Nephron (organoid): Measurements from ENCODE around the gene IL22RA2.
"Not testable (repeated sequence)": the region's sequence is repeated elsewhere in the genome, so short reads cannot be mapped to it uniquely, and the experiment has no call there.

Experiments
- H3K27ac Mint-ChIP-seq, 3 experiments: 2 replicates each; pipeline ENCODE4 v1.8.0; 2020; ENCODE audit warnings: mixed read lengths in 3 of 3, mild to moderate bottlenecking in 2 of 3, moderate library complexity in 1 of 3
- H3K27me3 Mint-ChIP-seq: 2 replicates; pipeline ENCODE4 v1.8.0; 2021; ENCODE audit warnings: low read depth, mild to moderate bottlenecking, moderate library complexity, mixed read lengths
- H3K36me3 Mint-ChIP-seq: 2 replicates; pipeline ENCODE4 v1.8.0; 2020; ENCODE audit warnings: low read depth, mixed read lengths
- H3K4me1 Mint-ChIP-seq: 2 replicates; pipeline ENCODE4 v1.8.0; 2020; ENCODE audit warnings: mixed read lengths
- H3K4me3 Mint-ChIP-seq, 3 experiments: 2 replicates each; pipeline ENCODE4 v1.8.0; 2020; ENCODE audit warnings: mild to moderate bottlenecking in 3 of 3, mixed read lengths in 3 of 3, moderate library complexity in 2 of 3
- H3K9me3 Mint-ChIP-seq: 2 replicates; pipeline ENCODE4 v1.8.0; 2020; ENCODE audit warnings: mixed read lengths
- TF ChIP-seq, protein P1 (sequence below), 3 experiments: fragments of 200-600 bp; sonication (generic); IDR thresholded peaks; one replicate each; pipeline ENCODE4 v1.5.0; 2021; ENCODE audit warnings: antibody characterized with exemption in 3 of 3; ENCODE audit not compliant: unreplicated experiment in 3 of 3

IL22RA2 gene

DNA sequence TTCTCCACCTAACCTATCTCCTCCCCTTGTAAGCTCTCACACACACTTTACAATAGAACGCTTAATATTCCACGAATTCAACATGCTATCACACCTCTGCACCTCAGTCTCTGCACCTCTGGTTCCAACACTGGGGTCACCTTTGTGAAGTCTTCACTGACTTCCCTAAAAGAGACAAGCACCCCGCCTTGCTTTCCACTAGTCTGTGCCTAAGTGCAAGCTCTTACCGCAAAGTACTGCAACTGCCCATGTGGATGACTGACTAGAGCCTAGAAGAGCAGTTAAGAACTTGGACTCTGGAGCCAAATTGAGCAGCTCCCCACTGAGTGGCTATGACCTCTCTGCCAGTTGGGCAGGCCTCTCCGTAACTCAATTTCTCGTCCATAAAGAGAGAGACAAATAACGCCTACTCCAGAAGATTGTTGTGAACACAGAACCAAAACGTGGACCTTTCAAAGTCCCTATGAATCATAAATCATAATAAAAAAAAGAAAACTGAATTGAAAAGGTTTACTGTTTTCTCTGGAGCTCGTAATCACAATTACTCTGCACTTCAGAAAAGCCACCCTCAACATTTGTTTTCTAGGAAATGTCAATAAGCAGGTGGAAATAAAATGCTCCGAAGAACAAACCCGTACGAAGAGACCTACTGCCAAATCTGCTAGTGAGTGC lies 44.5 kb upstream of the IL22RA2 start:
- Mint-ChIP-seq H3K4me3 (peak overlapping the region; percentile 91 to 98 (median 98)), H3K27ac (peak overlapping the region; percentile 85 to 99 (median 96)), H3K27me3 (no peaks in the 10 kb centered on the region), H3K9me3 (no peaks in the 10 kb centered on the region), H3K4me1 (peaks cover 46% of the 10 kb centered on the region), H3K36me3 (peaks cover 11% of the 10 kb centered on the region)
- TF ChIP-seq, protein P1, sequence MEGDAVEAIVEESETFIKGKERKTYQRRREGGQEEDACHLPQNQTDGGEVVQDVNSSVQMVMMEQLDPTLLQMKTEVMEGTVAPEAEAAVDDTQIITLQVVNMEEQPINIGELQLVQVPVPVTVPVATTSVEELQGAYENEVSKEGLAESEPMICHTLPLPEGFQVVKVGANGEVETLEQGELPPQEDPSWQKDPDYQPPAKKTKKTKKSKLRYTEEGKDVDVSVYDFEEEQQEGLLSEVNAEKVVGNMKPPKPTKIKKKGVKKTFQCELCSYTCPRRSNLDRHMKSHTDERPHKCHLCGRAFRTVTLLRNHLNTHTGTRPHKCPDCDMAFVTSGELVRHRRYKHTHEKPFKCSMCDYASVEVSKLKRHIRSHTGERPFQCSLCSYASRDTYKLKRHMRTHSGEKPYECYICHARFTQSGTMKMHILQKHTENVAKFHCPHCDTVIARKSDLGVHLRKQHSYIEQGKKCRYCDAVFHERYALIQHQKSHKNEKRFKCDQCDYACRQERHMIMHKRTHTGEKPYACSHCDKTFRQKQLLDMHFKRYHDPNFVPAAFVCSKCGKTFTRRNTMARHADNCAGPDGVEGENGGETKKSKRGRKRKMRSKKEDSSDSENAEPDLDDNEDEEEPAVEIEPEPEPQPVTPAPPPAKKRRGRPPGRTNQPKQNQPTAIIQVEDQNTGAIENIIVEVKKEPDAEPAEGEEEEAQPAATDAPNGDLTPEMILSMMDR (IDR thresholded peaks at IDR 0.05; ENCODE audit: unreplicated experiment in 3 of 3) = no peak

DNA sequence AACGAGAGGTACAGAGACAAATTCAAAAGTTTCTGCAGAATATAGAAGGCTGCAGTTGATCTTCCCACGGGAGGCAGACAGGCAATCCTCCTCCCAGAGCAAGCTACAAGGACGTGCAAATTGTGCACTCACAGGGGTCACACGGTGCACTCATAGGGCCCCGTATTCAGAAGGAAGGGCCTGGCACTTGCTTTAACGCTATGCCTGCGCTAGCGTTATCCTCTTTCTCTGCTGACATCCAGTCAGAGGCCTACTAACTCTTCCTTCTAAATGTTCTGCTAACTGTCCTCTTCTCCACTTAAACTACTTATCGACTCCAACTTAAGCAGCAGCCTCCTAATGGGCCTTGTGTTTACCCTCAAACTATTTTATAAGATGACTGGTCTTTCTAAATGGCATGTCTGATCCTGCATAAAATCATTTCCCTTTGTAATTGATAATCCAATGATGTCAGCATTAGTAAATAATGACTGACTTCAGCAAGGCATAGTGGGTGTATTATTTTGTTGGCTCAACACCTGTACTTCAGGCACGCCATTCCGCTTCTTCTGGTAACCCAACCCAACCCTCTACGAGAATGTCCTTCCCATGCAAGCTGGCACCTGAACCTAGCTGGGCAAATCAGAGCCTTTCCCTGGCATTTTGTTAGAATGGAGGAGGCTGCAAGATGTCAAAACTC lies 43.6 kb upstream of the IL22RA2 start:
- Mint-ChIP-seq H3K4me3 (peak overlapping the region; percentile 41 to 80 (median 64)), H3K27me3 (no peaks in the 10 kb centered on the region), H3K9me3 (peaks cover 2% of the 10 kb centered on the region), H3K27ac (peak overlapping the region in 1 of 3 experiments; percentile 15), H3K4me1 (peaks cover 42% of the 10 kb centered on the region), H3K36me3 (peaks cover 17% of the 10 kb centered on the region)
- TF ChIP-seq, protein P1 (IDR thresholded peaks at IDR 0.05; ENCODE audit: unreplicated experiment in 3 of 3) = no peak

DNA sequence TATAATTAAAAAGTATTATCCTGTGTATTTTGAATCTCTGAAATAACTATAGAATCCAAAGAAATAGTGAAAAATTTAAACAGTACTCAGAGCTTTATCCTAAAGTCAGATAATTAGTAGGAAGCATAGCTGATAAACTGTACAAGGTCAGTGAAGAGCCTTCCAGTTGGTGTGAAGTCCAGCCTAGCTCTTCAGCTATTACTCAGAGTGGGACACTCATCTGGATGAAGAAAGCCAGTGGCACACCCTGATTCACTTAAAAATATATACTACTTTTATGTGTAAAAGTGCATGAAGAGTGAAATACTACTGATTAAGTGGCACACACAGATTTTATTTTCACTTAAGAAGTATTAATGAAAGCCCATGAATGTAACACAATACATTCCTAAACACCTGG lies 42.7 kb upstream of the IL22RA2 start:
- H3K27me3 Mint-ChIP-seq = no peaks in the 10 kb centered on the region
- TF ChIP-seq, protein P1 (IDR thresholded peaks at IDR 0.05; ENCODE audit: unreplicated experiment in 3 of 3) = no peak
- H3K27ac Mint-ChIP-seq = peak overlapping the region in 1 of 3 experiments; percentile 15
- peak overlapping the region; percentile 41 to 80 (median 64) for H3K4me3 Mint-ChIP-seq
- peaks cover 6% of the 10 kb centered on the region for H3K9me3 Mint-ChIP-seq
- peaks cover 45% of the 10 kb centered on the region for H3K4me1 Mint-ChIP-seq
- H3K36me3 Mint-ChIP-seq = peaks cover 26% of the 10 kb centered on the region

DNA sequence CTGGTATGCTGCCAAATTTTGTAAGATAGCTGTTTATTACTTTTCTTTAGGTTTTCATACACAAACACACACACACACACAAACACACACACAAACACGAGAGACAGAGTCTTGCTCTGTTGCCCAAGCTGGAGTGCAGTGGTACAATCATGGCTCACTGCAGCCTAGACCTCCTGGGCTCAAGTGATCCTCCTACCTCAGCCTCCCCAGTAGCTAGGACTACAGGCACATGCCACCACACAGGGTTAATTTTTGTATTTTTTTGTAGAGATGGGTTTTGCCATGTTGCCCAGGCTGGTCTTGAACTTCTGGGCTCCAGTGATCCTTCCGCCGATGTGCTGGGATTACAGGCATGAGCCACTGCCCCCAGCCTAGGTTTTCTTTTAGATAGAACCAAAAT lies 42.2 kb upstream of the IL22RA2 start:
- H3K27ac Mint-ChIP-seq, H3K9me3 Mint-ChIP-seq, H3K4me3 Mint-ChIP-seq, H3K27me3 Mint-ChIP-seq: not testable (repeated sequence)
- peaks cover 49% of the 10 kb centered on the region for H3K4me1 Mint-ChIP-seq
- H3K36me3 Mint-ChIP-seq = peaks cover 31% of the 10 kb centered on the region

DNA sequence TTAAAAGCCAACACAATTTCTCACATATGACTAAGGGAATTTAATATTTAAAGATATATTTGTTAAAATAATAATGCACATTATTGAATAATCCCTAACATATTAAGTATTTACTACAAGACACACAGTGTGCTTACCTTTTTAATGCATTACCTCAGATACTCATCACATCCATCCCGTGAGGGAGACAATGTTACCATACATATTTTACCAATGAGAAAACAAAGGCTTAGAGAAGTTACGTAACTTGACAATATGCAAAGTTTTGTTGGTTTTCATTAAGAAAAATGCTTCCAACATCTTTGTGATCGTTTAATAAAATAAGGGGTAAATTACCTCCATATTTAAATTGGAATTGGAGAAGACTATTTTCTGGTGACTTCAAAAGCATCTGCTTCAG lies 41.5 kb upstream of the IL22RA2 start:
- peaks cover 52% of the 10 kb centered on the region for H3K4me1 Mint-ChIP-seq
- H3K27ac Mint-ChIP-seq = no peak overlapping the region
- H3K27me3 Mint-ChIP-seq = no peaks in the 10 kb centered on the region
- peaks cover 10% of the 10 kb centered on the region for H3K9me3 Mint-ChIP-seq
- no peak overlapping the region for H3K4me3 Mint-ChIP-seq
- TF ChIP-seq, protein P1 (IDR thresholded peaks at IDR 0.05; ENCODE audit: unreplicated experiment in 3 of 3) = no peak
- peaks cover 38% of the 10 kb centered on the region for H3K36me3 Mint-ChIP-seq

DNA sequence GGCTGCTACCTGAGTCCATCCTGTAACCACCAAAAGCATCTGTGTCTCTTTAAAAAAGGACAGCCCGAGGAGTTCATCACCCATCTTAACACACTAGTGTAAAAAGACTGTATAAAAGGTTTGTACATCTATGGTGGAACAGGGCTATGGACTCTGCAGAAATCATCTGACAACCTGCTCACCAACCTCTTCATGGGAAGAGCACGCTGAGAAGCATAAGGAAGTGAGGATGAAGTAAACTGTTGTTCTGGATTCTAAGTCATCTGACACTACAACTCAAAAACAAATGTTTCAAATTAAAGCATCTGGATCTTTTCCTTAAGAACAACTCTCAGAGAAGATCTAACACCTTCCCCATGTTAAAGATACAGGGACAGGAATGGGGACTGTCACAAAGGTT lies 40.4 kb upstream of the IL22RA2 start:
- TF ChIP-seq, protein P1 (IDR thresholded peaks at IDR 0.05; ENCODE audit: unreplicated experiment in 3 of 3) = no peak
- Mint-ChIP-seq H3K27ac (no peak overlapping the region), H3K27me3 (no peaks in the 10 kb centered on the region), H3K4me3 (no peak overlapping the region), H3K9me3 (peaks cover 20% of the 10 kb centered on the region), H3K36me3 (peaks cover 49% of the 10 kb centered on the region), H3K4me1 (peaks cover 49% of the 10 kb centered on the region)
